ENCODE results near the gene FAM20C.

FAM20C gene

DNA sequence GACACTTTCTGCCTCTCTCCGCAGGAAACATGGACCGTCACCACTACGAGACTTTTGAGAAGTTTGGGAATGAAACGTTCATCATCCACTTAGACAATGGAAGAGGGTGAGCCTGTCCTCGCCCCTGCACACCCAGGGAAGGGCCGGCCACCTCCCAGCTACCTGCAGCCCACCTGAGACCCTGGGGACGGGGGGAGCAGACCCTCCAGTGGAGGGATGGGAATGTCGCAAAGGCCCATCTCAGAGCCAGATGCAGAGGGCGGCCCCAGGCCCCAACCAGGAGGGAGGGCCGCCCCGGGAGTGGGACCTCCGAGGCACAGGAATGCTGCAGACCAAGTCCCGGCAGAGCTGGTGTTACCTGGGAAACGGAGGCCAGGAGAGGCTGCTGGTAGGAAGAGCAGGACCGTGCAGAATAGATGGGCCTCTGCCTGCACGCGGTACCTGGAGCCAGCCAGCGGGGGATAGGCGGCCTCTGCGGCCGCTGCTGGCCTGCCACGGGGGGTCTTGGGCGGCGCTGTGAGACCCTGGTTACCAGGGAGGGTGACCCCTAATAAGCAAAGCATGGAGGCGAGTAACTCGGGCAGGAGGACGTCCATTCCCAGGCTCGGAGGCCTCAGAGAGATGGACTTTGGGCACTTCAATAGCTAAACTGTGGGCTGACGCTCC, 64.7 kb downstream of the FAM20C start:
- no peaks in the 10 kb centered on the region for H3K4me1 ChIP-seq (ENCODE audit: low read depth, poor library complexity, severe bottlenecking)
- no peak overlapping the region for H3K27ac ChIP-seq
- no peaks in the 10 kb centered on the region for H3K79me2 ChIP-seq (ENCODE audit: insufficient read depth, low read depth)
- peaks cover 39% of the 10 kb centered on the region; the same call in 1 of the 2 replicates for H3K27me3 ChIP-seq (ENCODE audit: insufficient read depth, low read depth)
- H3K4me2 ChIP-seq: no peak overlapping the region
- no peak overlapping the region for H3K4me3 ChIP-seq (IDR thresholded peaks at IDR 0.05; ENCODE audit: insufficient read depth, low read depth, low read length)
- no peak for TF ChIP-seq CTCF (conservative IDR thresholded peaks at IDR 0.05; ENCODE audit: low read depth, low read length)
- H3K9ac ChIP-seq: no peak overlapping the region
- no peak overlapping the region for H2AFZ ChIP-seq (ENCODE audit: low read depth)
- no peaks in the 10 kb centered on the region for H3K36me3 ChIP-seq (ENCODE audit: insufficient read depth)
- no peaks in the 10 kb centered on the region for H4K20me1 ChIP-seq (ENCODE audit: insufficient read depth)

DNA sequence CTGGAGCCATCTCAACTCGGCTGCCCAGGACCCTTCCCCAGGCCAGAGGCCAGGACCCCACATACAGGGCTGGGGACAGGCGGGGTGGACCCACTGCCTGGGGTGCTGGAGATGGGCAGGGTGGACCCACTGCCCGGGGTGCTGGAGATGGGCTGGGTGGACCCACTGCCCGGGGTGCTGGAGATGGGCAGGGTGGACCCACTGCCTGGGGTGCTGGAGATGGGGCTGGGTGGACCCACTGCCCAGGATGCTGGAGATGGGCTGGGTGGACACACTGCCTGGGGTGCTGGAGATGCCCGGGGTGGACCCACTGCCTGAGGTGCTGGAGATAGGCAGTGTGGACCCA, 65.2 kb downstream of the FAM20C start:
- Histone ChIP-seq H3K27ac (no peak overlapping the region), H3K79me2 (ENCODE audit: insufficient read depth, low read depth) (no peaks in the 10 kb centered on the region), H3K9ac (no peak overlapping the region), H3K4me3 (IDR thresholded peaks at IDR 0.05; ENCODE audit: insufficient read depth, low read depth, low read length) (no peak overlapping the region), H2AFZ (ENCODE audit: low read depth) (no peak overlapping the region), H3K27me3 (ENCODE audit: insufficient read depth, low read depth) (peaks cover 34% of the 10 kb centered on the region; the same call in 1 of the 2 replicates), H4K20me1 (ENCODE audit: insufficient read depth) (no peaks in the 10 kb centered on the region), H3K4me1 (ENCODE audit: low read depth, poor library complexity, severe bottlenecking) (no peaks in the 10 kb centered on the region), H3K36me3 (ENCODE audit: insufficient read depth) (no peaks in the 10 kb centered on the region), H3K4me2 (no peak overlapping the region)
- TF ChIP-seq CTCF (conservative IDR thresholded peaks at IDR 0.05; ENCODE audit: low read depth, low read length): no peak

DNA sequence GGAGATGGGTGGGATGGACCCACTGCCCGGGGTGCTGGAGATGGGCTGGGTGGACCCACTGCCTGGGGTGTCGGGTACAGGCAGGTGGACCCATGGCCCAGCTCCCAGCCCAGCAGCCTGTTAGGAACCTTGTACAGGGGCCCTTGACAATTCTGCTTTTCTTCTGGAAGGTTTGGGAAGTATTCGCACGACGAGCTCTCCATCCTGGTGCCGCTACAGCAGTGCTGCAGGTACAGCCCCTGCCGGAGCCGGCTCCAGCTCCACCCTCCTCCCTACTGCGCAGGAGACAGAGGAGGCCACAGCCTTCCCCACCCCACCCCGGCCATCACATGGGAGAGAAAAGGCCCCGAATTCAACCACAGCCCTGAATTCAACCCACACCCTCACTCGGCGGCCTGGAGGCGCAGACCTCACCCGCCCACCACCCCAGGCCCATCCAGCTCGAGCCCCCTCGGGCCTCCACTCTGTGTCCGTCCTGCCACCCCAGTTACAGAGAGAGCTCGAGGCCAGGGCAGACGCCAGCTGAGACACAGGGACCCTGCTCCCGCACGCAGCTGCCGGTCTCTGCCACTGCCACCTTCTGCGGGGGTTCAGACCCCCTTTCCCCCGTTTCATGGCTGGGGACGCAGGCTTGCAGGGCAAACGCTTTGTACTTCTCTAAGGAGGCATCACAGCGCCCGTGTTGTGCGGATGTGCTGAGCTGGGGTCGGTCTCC, 66.3 kb downstream of the FAM20C start:
- Histone ChIP-seq H3K79me2 (ENCODE audit: insufficient read depth, low read depth) (no peaks in the 10 kb centered on the region), H4K20me1 (ENCODE audit: insufficient read depth) (no peaks in the 10 kb centered on the region), H3K9ac (no peak overlapping the region), H3K4me1 (ENCODE audit: low read depth, poor library complexity, severe bottlenecking) (no peaks in the 10 kb centered on the region), H3K36me3 (ENCODE audit: insufficient read depth) (no peaks in the 10 kb centered on the region), H3K27ac (no peak overlapping the region), H3K4me3 (IDR thresholded peaks at IDR 0.05; ENCODE audit: insufficient read depth, low read depth, low read length) (no peak overlapping the region), H3K4me2 (no peak overlapping the region), H3K27me3 (ENCODE audit: insufficient read depth, low read depth) (peaks cover 24% of the 10 kb centered on the region; the same call in 1 of the 2 replicates), H2AFZ (ENCODE audit: low read depth) (no peak overlapping the region)
- no peak for TF ChIP-seq CTCF (conservative IDR thresholded peaks at IDR 0.05; ENCODE audit: low read depth, low read length)

- Histone ChIP-seq H4K20me1 (ENCODE audit: insufficient read depth) (no peaks in the 10 kb centered on the region), H3K4me1 (ENCODE audit: low read depth, poor library complexity, severe bottlenecking) (no peaks in the 10 kb centered on the region), H3K27ac (no peak overlapping the region), H3K4me2 (no peak overlapping the region), H3K9ac (no peak overlapping the region), H3K36me3 (ENCODE audit: insufficient read depth) (no peaks in the 10 kb centered on the region), H3K4me3 (IDR thresholded peaks at IDR 0.05; ENCODE audit: insufficient read depth, low read depth, low read length) (no peak overlapping the region), H2AFZ (ENCODE audit: low read depth) (no peak overlapping the region), H3K27me3 (ENCODE audit: insufficient read depth, low read depth) (peaks cover 20% of the 10 kb centered on the region; the same call in 1 of the 2 replicates), H3K79me2 (ENCODE audit: insufficient read depth, low read depth) (no peaks in the 10 kb centered on the region)
- TF ChIP-seq CTCF (conservative IDR thresholded peaks at IDR 0.05; ENCODE audit: low read depth, low read length): no peak
Observed at GRCh38 chr7:259191-259505, 66.8 kb downstream of the FAM20C start.

Data from KMS-11 (cell line).